H9 (cell line): Measurements from ENCODE around the gene ARIH1. TPM values are rescaled to one million over a fixed set of nuclear protein-coding genes. Genes with fewer than 3 reads are reported as not detected.
A peak's percentile ranks its signal among the peaks of the same experiment; 100 is the strongest.

Experiments
- DNase-seq: peaks from one replicate; pipeline ENCODE4 v3.0.0-alpha.2; 2017
- H2AFZ ChIP-seq: one replicate; pipeline ENCODE4 v1.6.1; 2013; ENCODE audit warnings: mild to moderate bottlenecking, low read length, control low read depth, moderate library complexity
- H2AK5ac ChIP-seq: 2 replicates; pipeline ENCODE4 v1.6.1; 2013; ENCODE audit warnings: low read length, control low read depth, mixed read lengths; ENCODE audit not compliant: insufficient read length
- H2BK120ac ChIP-seq: one replicate; pipeline ENCODE4 v1.6.1; 2013; ENCODE audit warnings: low read depth, mild to moderate bottlenecking, low read length, control low read depth, inconsistent platforms; ENCODE audit not compliant: poor library complexity, severe bottlenecking
- H2BK12ac ChIP-seq: 2 replicates; pipeline ENCODE4 v1.6.1; 2013; ENCODE audit warnings: low read length, control low read depth, mixed read lengths, low read depth; ENCODE audit not compliant: insufficient read length
- H2BK15ac ChIP-seq: 2 replicates; pipeline ENCODE4 v1.6.1; 2013; ENCODE audit warnings: low read depth, low read length, control low read depth
- H2BK20ac ChIP-seq: one replicate; pipeline ENCODE4 v1.6.1; 2013; ENCODE audit warnings: low read depth, mild to moderate bottlenecking, low read length, control low read depth, inconsistent platforms; ENCODE audit not compliant: poor library complexity, severe bottlenecking
- H2BK5ac ChIP-seq: 2 replicates; pipeline ENCODE4 v1.6.1; 2013; ENCODE audit warnings: low read length, control low read depth, mixed read lengths; ENCODE audit not compliant: insufficient read length
- H3K14ac ChIP-seq: 2 replicates; pipeline ENCODE4 v1.6.1; 2013; ENCODE audit warnings: low read length, control low read depth; ENCODE audit not compliant: insufficient read depth
- H3K18ac ChIP-seq: 2 replicates; pipeline ENCODE4 v1.6.1; 2013; ENCODE audit warnings: low read depth, mild to moderate bottlenecking, mixed read lengths, low read length, control low read depth; ENCODE audit not compliant: insufficient read length
- H3K23ac ChIP-seq: 2 replicates; pipeline ENCODE4 v1.6.1; 2013; ENCODE audit warnings: low read length, control low read depth, mixed read lengths, low read depth; ENCODE audit not compliant: insufficient read length
- H3K23me2 ChIP-seq: 2 replicates; pipeline ENCODE4 v1.6.1; 2013; ENCODE audit warnings: low read depth, mild to moderate bottlenecking, mixed read lengths, low read length, control low read depth; ENCODE audit not compliant: insufficient read length, poor library complexity, severe bottlenecking
- H3K27ac ChIP-seq: 2 replicates; pipeline ENCODE4 v1.5.1; 2013; ENCODE audit warnings: low read length, control low read depth, mixed read lengths, low read depth; ENCODE audit not compliant: insufficient read length
- H3K27me3 ChIP-seq: 2 replicates; pipeline ENCODE4 v1.6.1; 2013; ENCODE audit warnings: low read length, control low read depth, inconsistent platforms; ENCODE audit not compliant: insufficient read depth
- H3K4ac ChIP-seq: 2 replicates; pipeline ENCODE4 v1.6.1; 2013; ENCODE audit warnings: low read depth, mild to moderate bottlenecking, control low read depth, inconsistent platforms, low read length, moderate library complexity
- H3K4me1 ChIP-seq: 2 replicates; pipeline ENCODE4 v1.6.1; 2013; ENCODE audit warnings: low read length, control low read depth, inconsistent platforms; ENCODE audit not compliant: insufficient read depth
- H3K4me2 ChIP-seq: 2 replicates; pipeline ENCODE4 v1.6.1; 2013; ENCODE audit warnings: low read length, control low read depth, mixed read lengths; ENCODE audit not compliant: insufficient read length, insufficient read depth
- H3K56ac ChIP-seq: 2 replicates; pipeline ENCODE4 v1.6.1; 2013; ENCODE audit warnings: low read depth, mild to moderate bottlenecking, mixed read lengths, low read length, control low read depth; ENCODE audit not compliant: insufficient read length
- H3K79me1 ChIP-seq: 2 replicates; pipeline ENCODE4 v1.6.1; 2013; ENCODE audit warnings: low read depth, mild to moderate bottlenecking, moderate library complexity, low read length, control low read depth, inconsistent platforms; ENCODE audit not compliant: insufficient read depth, poor library complexity, severe bottlenecking
- H3K79me2 ChIP-seq: 2 replicates; pipeline ENCODE4 v1.6.1; 2013; ENCODE audit warnings: low read length, control low read depth, inconsistent platforms; ENCODE audit not compliant: insufficient read depth
- H3K9ac ChIP-seq: 2 replicates; pipeline ENCODE4 v1.6.1; 2013; ENCODE audit warnings: low read length, control low read depth, mixed read lengths; ENCODE audit not compliant: insufficient read length; ENCODE audit errors: extremely low read depth
- H3K9me3 ChIP-seq: one replicate; pipeline ENCODE4 v1.6.1; 2013; ENCODE audit warnings: low read depth, low read length, inconsistent platforms; ENCODE audit not compliant: control insufficient read depth
- H3T11ph ChIP-seq: one replicate; pipeline ENCODE4 v1.6.1; 2013; ENCODE audit warnings: mild to moderate bottlenecking, low read length, control low read depth, inconsistent platforms
- H4K20me1 ChIP-seq: one replicate; pipeline ENCODE4 v1.6.1; 2013; ENCODE audit not compliant: control insufficient read depth, insufficient read length, insufficient read depth
- H4K5ac ChIP-seq: 2 replicates; pipeline ENCODE4 v1.6.1; 2013; ENCODE audit warnings: low read depth, mild to moderate bottlenecking, mixed read lengths, low read length, control low read depth; ENCODE audit not compliant: insufficient read length
- H4K8ac ChIP-seq: replicated peaks from 2 replicates; pipeline ENCODE4 v1.6.1; 2013; ENCODE audit warnings: low read length, control low read depth, mixed read lengths, low read depth; ENCODE audit not compliant: insufficient read length
- H4K91ac ChIP-seq: 2 replicates; pipeline ENCODE4 v1.6.1; 2013; ENCODE audit warnings: low read depth, mild to moderate bottlenecking, moderate library complexity, mixed read lengths, low read length, control low read depth; ENCODE audit not compliant: insufficient read length
- H3K27ac Mint-ChIP-seq, 3 experiments: 2 replicates in 2 of 3; 3 replicates in 1 of 3; pipeline ENCODE4 v1.8.0; 2020 to 2021; ENCODE audit warnings: mixed read lengths in 3 of 3, mild to moderate bottlenecking in 1 of 3, moderate library complexity in 1 of 3
- H3K27me3 Mint-ChIP-seq: 2 replicates; pipeline ENCODE4 v1.8.0; 2021; ENCODE audit warnings: low read depth, mild to moderate bottlenecking, moderate library complexity, mixed read lengths
- H3K36me3 Mint-ChIP-seq, 3 experiments: 2 replicates in 2 of 3; 3 replicates in 1 of 3; pipeline ENCODE4 v1.8.0; 2020 to 2021; ENCODE audit warnings: low read depth in 3 of 3, mixed read lengths in 3 of 3; ENCODE audit not compliant: insufficient read depth in 1 of 3
- H3K4me1 Mint-ChIP-seq, 2 experiments: 2 replicates each; pipeline ENCODE4 v1.8.0; 2020; ENCODE audit warnings: mixed read lengths in 2 of 2
- H3K4me3 Mint-ChIP-seq, 2 experiments: 2 replicates in 1 of 2; 3 replicates in 1 of 2; pipeline ENCODE4 v1.8.0; 2020 to 2021; ENCODE audit warnings: mild to moderate bottlenecking in 2 of 2, mixed read lengths in 2 of 2, moderate library complexity in 1 of 2
- H3K9me3 Mint-ChIP-seq, 2 experiments: 2 replicates in 1 of 2; 3 replicates in 1 of 2; pipeline ENCODE4 v1.8.0; 2020; ENCODE audit warnings: mild to moderate bottlenecking in 2 of 2, mixed read lengths in 2 of 2, moderate library complexity in 1 of 2
- WGBS: extraction: QIAGEN DNeasy Blood & Tissue Kit; methylation state at CpG from one replicate; pipeline ENCODE4 v1.1.7; 2013; ENCODE audit warnings: missing lambda C conversion rate, low lambda C conversion rate, mixed read lengths; ENCODE audit not compliant: insufficient read length; ENCODE audit errors: extremely low coverage; 5-methylcytosine and 5-hydroxymethylcytosine counted together
- total RNA-seq: library from RNA; stranded (reverse); gene quantifications from 2 replicates; pipeline ENCODE4 v1.2.1, GENCODE V29; 2021
- TF ChIP-seq, protein P1 (sequence below): fragments of 200-600 bp; sonication (generic); conservative IDR thresholded peaks from 3 replicates; pipeline ENCODE4 v1.8.0; 2021; ENCODE audit warnings: antibody characterized with exemption, mild to moderate bottlenecking

The ARIH1 gene
- total RNA-seq, 1 experiment from 2014 or later, result 158 TPM

DNA sequence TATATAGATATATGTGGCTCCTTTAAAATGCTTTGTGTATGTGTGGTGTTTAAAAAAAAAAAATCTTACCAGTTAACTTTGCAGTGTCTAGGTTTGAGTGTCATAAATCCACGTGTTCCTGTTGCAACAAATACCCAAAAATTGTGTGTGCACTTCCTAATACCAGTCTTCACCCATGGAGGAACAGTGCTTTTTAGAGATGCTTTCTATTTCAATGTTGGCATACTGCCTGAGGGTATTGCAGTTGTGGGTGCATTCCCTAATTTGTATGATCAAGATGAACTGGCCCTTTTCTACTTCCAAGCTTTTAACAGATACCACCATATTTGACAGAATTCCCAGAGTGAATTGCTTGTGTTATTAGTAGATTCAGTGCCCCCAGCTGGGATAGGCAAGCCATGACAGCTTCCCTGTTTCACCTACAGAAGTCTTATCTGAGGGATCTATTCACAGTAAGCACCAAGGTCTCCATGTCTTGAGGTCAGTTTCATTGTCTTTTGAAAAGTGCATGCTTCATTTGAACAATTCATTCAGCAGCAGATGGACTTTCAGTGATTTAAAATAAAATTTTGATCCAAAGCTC lies 111.4 kb downstream of the ARIH1 start:
- Histone ChIP-seq H4K8ac (no peak overlapping the region), H3K4me1 (no peaks in the 10 kb centered on the region), H2AK5ac (no peak overlapping the region), H2AFZ (no peak overlapping the region), H3K9me3 (no peaks in the 10 kb centered on the region), H4K5ac (no peak overlapping the region), H3K4ac (no peak overlapping the region), H3K18ac (no peak overlapping the region), H4K20me1 (no peaks in the 10 kb centered on the region), H2BK20ac (no peak overlapping the region), H2BK120ac (no peak overlapping the region), H3K9ac (no peak overlapping the region), H2BK12ac (no peak overlapping the region), H2BK5ac (no peak overlapping the region), H3K23ac (no peak overlapping the region), H3K56ac (no peak overlapping the region), H3K14ac (no peak overlapping the region), H3K79me1 (no peaks in the 10 kb centered on the region), H3T11ph (no peak overlapping the region), H3K79me2 (no peaks in the 10 kb centered on the region), H4K91ac (no peak overlapping the region), H3K27me3 (no peaks in the 10 kb centered on the region), H3K23me2 (no peaks in the 10 kb centered on the region), H3K27ac (no peak overlapping the region), H3K4me2 (no peak overlapping the region), H2BK15ac (no peak overlapping the region)
- no peaks in the 10 kb centered on the region for H3K4me1 Mint-ChIP-seq
- TF ChIP-seq, protein P1, sequence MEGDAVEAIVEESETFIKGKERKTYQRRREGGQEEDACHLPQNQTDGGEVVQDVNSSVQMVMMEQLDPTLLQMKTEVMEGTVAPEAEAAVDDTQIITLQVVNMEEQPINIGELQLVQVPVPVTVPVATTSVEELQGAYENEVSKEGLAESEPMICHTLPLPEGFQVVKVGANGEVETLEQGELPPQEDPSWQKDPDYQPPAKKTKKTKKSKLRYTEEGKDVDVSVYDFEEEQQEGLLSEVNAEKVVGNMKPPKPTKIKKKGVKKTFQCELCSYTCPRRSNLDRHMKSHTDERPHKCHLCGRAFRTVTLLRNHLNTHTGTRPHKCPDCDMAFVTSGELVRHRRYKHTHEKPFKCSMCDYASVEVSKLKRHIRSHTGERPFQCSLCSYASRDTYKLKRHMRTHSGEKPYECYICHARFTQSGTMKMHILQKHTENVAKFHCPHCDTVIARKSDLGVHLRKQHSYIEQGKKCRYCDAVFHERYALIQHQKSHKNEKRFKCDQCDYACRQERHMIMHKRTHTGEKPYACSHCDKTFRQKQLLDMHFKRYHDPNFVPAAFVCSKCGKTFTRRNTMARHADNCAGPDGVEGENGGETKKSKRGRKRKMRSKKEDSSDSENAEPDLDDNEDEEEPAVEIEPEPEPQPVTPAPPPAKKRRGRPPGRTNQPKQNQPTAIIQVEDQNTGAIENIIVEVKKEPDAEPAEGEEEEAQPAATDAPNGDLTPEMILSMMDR, result peak; percentile 44; the same call in 2 of the 3 replicates
- peaks cover 8 to 45% (median 34%) of the 10 kb centered on the region in 3 experiments; a peak in 6 of 7 replicates for H3K36me3 Mint-ChIP-seq
- no peaks in the 10 kb centered on the region for H3K9me3 Mint-ChIP-seq
- DNase-seq, result no peak
- H3K27ac Mint-ChIP-seq, result peak overlapping the region in 1 of 3 experiments; percentile 20; a peak in 1 of 7 replicates
- WGBS, result no CpG with 5 or more reads among the region's 1 CpG
- H3K4me3 Mint-ChIP-seq, result no peak overlapping the region
- no peaks in the 10 kb centered on the region for H3K27me3 Mint-ChIP-seq
